Hypothalamus (tissue), 51 donors: ENCODE data around the gene LMAN2L.
A peak's percentile ranks its signal among the peaks of the same experiment; 100 is the strongest.
"Not testable (repeated sequence)": the region's sequence is repeated elsewhere in the genome, so short reads cannot be mapped to it uniquely, and the experiment has no call there.

ENCODE experiments used
- DNase-seq, 51 donors: peaks; one replicate each; lab custom pipeline; 2025; lab: John Stamatoyannopoulos, UW

The LMAN2L gene

DNA sequence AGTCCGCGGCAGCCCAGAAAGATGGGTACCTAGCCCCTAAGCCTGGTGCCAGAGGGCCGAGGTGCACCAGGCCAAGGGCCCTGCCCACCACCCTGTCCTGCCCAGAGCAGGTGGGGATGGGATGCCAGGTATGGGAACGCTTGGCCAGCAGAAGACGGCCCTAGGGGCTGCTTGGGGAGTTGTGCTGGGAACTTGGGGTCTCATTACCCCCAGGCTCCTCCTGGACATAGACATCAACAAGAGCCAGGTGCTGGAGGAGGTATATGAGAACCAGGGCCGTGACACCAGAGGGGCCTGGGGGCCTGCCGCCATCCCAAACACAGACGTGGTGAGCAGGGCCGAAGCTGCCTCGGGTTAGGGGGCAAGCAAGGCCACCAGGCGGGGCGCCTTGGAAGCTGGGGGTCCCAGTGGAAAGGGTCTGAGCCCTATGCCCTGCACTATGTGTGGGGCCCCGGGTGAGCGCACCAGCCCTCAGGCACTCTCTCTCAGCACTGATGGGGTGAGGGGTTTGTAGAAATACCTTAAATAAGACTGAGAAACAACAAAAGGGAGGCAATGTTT, 50.4 kb downstream of the LMAN2L start:
- no peak for DNase-seq

DNA sequence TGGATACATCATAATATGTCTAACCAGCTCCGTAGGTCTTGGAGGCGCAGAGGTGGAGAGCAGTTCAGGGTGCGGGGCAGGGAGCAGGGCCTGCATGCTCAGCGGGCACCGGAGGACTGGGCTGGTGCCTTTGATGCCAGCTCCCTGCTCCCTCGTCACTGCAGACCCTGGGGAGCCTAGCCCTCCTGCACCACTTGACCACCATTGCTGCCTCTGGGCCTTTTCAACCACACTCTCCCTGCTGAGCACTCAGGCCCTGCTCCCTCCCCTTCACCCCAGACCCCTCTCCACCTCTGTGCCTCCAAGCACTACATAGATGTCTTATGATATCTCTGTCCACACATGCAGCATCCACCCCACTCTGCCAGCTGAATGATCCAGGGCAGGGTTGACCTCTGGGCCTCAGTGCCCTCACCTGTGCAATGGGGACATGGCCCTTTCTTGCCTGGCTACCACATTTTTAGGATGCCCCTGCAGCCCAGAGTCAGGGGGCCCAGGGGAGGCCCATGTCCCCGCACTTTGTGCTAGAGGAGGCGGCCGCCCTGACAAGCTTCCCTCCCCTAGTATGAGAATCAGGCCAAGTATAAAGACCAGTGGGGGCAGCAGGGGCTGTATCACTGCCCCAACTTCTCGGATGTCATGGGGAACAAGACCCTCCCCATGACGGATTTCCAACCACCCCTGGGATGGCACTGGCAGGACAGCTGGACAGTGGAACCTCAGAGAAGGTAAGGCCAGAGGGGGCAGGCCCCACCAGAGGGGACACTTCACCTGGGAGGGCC, 51.0 kb downstream of the LMAN2L start:
- no peak for DNase-seq

DNA sequence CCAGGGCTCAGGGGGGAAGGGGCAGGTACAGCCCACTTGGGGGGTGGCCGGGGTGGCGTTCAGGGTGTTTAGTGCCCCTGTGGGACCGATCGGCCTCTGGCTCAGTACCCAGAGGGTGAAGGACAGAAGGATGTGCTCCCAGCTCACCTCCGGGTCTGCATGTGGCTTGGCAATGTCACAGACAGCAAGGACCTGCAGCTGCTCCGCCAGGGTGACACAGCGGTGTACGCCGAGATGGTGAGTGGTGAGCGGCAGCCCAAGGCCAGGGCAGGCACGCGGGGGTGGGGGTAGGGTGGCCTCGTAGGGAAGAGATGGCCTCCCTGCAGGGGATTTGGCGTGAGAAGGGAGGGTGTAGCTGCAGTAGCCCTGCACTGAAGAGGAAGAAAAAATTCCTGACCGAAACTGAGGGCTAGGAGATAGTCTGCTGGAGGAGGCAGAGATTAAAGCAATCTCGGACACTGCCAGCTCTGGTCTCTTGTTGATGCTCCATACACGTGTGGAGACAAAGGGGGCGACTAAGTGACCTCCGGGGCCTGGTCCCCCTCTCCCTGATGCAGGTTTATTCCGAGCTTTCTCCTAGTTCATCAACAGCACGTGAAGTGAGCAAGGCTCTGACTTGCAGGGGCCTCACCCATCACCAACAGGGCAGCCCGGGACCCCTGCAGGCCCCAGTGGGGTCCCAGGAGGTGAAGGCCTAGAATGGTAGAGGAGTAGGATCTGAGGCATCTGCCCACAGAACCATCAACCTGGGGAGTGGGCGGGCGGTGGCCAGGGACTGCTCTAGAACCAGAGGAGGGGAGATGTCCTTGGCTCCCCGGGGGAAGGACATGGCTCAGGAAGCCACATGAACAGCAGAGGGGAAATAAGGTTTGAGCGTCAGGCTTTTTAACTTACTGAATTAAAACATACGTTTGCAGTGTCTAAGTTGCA, 51.9 kb downstream of the LMAN2L start:
- no peak for DNase-seq

DNA sequence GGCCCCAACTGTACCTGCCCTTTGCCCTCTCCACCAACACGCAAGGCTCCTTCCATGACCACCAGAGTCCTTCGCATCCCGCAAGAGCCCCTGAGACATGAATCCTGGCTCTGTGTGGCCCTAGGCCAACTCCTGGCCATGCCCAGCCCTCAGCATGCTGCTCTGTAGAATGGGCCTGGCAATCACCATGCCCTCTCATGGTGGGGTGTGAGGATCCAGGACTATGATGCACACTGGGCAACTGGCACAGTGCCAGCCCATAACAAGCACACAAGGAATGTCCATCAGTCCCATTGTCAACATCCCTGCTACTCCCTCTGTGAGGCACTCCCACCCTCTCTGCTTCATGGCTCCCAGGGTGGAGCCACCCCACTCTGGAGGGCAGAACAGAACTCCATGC, 52.6 kb downstream of the LMAN2L start:
- no peak for DNase-seq

DNA sequence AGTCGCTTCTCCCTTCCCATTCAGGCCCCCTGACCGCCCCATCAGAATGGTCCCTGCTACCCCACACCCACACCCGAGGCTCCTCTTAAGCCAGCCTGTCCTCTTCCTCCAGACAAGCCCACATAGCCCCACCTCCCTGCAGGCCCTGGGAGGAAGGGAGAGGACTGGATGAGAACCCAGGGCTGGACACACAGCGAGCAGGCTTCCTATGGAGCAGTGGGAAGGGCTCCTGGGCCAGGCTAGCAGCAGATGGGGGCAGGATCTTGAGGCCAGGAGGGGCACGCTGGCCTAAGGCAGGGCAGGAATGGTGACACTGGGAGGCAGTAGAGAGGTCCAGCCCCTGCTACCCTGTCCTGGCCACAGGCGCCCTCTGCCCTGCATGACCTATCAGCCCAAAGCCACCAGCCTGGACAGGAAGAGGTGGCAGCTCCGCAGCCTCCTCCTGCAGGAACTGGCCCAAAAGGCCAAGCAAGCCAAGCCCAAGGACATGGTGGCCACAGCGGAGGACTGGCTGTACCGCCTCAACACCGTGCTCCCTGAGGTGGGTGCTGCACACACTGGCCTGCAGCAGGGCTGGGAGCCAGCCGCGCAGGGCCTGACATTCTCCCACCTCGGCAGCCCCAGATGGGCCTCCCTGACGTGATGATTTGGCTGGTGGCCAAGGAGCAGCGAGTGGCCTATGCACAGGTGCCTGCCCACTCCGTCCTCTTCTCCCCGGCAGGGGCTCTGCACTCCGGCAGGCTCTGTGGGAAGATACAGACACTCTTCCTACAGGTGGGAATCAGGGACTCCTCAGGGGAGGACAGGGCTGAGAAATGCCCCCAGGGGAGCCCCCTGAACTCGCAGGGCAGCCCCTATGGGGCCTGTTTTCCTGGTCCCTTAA, 54.0 kb downstream of the LMAN2L start:
- no peak for DNase-seq

DNA sequence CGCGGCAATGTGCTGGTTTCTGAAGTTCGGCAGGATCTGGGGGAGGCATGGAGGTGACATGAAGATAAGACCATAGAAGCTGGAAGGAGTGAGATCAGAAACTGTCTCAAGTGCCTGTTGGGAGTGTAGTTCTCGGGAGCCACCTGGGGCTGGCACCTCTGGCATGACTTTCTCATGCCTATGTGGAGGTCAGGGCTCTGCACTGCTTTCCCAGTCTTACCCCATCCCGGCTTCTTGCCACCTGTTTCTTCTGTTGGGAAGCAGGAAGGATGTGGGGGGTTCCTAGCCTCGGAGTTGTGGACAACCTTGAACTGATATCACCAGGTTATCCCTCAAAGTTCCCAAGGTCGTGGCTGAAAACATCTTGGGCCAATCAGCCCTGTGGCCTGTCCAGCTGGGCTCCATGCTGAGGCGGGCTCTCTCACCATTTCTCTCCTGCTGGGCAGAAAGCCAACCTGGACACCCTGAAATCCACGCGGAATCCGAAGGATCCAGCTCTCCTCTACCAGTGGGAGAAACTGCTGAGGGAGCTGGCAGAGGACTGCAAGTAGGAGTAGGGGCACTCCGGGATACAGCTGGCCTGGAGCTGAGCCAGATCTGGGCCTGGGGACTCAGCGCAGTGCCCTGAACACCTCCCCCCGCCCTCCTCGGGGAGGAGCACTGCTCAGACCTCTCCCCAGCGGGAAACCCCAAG, 54.8 kb downstream of the LMAN2L start:
- no peak for DNase-seq

DNA sequence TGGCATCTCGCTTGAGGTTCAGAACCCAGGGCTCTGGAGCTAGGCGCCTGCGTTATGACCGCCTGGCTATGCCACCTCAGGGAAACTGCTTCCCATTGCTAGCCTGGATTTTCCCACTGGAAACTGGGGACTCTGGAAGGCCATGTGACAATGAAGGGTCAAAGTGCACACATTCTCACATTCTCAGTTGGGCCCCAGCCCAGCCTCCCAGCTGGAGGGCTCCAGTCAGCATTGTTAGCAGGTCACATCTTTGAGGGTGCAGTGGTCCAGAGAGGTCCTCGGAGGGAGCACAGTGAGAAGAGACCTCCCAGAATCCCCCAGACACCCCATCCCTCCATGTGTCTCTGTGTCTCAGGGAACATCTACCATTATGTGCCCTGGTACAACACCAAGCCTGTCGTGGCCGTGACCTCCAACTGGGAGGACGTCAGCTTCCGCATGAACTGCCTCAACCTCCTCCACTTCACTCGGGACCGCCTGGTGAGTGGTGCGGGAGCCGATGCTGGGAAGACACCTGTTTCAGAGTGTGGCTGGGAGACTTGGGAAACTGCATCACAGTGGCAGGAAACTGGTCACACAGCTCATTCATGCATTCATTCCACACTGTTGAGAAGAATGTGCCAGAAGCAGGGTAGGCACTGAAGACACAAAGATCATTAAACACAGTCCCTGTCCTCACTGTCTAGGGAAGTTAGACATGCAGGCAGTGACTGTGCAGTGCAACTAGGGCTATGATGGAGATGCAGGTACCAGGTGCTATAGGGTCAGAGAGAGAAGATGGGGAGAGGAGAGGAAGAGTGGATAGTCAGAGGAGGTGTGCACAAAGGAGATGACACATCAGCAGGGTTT, 55.7 kb downstream of the LMAN2L start:
- no peak for DNase-seq

DNA sequence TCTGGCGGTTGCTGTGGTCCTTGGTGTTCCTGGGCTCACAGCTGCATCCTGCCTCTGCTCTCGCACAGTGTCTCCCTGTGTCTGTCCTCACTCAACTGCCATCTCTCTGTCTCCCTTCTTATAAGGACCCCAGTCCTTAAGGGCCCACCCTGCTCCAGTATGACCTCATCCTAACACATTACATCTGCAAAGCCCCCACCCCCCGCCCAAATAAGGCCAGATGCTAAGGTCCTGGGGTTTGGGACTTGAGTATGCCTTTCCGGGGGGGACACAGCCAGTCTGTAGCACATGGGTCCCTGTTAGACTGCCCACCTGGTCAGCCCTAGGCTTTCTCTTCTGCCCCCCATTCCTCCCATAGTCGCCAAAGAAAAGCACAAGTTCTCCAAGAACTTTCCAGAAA, 56.6 kb downstream of the LMAN2L start:
- DNase-seq = no peak

DNA sequence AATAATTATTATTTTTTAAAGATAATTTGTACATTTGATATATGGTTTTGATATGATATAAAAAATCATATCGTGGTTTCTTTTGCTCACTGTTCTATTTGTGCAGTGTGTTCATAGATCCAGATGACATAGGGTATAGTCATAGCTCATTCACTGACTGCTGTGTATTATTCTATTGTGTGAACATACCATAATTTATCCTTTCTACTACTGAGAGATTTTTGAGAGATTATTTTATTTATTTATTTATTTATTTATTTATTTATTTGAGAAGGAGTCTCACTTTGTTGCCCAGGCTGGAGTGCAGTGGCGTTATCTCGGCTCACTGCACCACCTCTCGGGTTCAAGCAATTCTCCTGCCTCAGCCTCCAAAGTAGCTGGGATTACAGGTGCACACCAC, 58.3 kb downstream of the LMAN2L start:
- no peak for DNase-seq

DNA sequence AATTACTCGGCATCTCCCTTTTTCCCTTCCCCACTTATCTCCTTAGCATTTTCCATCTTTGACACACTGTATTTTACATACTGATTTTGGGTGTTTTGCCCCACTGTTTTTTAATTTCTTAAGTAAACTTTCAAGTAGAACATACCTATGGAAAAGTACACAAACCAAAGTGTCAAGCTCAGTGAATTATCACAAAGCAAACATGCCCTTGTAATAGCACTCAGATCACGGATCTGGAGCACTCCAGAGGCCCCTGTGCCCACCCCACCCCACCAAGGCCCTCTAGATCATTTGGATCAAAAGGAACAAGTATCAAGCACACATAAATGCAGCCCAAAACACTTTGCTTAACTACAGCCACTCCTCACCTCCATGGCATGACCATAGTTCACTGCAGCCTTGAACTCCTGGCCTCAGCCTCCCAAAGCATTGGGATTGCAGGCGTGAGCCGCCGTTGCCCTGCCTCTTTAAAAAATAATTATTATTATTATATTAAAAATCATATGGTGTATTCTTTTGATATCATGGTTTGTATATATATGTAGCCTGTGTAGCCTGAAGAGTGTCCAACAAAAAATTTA, 59.2 kb downstream of the LMAN2L start:
- no peak for DNase-seq

DNA sequence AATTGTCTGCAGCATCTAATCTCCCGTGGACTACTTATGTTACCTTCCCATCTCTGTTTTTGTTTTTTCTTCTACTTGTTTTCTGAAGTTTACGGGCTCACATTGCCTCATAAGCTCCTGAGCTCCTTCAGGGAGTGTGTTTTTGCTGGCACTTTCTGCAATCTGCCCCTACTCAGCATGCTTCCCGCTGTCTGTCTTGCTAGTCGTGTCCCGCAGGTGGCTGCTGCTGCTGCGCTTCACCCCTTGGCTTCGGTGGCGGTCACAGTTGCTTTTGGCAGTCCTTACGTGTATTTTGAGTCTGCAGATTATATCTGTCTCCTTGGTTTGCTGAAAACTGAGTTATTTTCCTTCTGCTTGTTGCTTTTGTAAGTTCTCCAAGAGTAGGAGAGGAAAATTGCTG, 60.0 kb downstream of the LMAN2L start:
- peak in 1 of 51 donors; percentile 5 for DNase-seq

DNA sequence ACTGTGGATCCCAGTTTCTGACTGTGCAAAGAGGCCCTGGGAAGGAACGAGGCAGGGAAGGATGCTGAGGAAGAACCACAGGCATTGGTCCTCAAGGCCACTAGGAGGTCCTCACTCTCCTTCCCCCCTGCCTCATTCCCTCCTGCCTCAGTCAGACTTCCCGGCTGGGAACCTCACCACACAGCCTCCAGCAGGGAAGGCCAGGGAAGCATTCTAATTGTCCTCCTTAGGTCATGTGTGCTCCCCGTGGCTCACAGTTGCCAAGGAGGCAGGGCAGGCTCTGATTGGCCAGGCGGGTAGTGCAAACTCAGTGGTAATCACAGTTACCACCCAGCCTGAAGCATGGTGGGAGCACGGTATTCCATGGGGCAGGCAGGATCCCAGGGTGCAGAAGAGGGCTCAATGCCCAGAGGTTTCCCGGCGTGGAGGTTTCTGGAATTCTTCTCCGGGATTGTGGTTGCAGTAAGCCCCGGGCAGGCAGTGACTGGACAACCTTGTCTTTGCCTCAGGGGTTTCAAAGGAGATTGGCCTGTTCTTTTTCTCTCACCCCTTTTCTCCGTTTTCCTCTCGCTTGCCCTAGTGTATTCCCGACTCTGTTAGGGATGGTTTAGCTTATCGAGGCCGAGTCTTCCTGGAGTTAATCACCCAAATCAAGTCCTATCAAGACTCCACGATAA, 70.2 kb downstream of the LMAN2L start:
- DNase-seq = no peak

DNA sequence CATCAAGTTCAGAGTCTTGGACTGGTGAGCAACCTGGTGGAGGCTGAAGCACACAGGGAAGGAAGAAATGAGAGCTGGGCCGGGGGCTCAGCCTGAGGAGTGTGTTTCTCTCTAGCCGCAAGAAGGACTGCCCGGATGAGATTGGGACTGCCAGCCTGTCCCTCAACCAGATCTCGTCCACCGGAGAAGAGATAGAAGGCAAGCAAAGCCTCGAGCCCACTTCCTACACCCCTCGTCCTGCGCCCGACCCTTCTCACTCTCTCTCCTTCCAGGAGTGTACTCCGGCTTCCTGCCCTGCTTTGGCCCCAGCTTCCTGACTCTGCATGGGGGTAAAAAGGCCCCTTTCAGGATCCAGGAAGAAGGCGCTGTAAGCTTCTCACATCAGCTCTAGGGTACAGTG, 71.1 kb downstream of the LMAN2L start:
- no peak for DNase-seq

DNA sequence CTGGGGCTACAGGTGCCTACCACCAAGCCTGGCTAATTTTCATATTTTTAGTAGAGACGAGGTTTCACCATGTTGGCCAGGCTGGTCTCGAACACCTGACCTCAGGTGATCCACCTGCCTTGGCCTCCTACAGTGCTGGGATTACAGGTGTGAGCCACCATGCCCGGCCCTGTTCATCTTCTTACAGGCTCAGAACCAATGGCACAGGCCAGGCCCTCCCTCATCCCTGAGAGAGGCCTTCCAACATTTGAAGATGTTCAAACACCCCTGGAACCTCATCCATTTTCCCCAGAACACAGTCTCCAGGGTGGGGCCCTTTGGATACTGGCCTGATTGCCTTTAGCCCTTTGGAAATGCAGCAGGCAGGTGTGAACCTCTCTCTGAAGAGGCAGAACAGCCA, 74.1 kb downstream of the LMAN2L start:
- not testable (repeated sequence) for DNase-seq

DNA sequence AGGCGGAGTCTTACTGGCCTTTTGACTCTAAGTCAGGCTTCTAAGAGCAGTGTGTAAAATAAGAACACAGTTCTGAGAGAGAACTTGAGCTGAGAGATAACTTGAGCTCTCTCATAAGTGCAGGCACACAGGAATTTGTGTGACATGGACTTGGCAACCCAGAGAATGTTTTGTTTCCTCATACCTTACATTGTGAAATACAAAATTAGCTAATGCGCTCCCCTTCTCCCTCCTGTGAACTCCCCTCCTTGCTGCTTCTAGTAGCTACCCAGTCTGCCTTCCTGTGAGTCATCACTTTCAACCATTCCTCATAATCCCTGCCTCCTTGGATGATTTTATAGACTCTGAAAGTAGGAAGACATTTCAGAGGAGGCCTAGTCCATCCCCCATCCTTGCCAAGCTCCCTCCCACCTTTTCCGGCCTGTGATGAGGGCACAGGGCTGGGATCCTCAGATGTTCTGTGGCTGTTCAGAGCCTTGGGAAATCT, 74.7 kb downstream of the LMAN2L start:
- peak in 2 of 51 donors; percentile 2 to 16 for DNase-seq

DNA sequence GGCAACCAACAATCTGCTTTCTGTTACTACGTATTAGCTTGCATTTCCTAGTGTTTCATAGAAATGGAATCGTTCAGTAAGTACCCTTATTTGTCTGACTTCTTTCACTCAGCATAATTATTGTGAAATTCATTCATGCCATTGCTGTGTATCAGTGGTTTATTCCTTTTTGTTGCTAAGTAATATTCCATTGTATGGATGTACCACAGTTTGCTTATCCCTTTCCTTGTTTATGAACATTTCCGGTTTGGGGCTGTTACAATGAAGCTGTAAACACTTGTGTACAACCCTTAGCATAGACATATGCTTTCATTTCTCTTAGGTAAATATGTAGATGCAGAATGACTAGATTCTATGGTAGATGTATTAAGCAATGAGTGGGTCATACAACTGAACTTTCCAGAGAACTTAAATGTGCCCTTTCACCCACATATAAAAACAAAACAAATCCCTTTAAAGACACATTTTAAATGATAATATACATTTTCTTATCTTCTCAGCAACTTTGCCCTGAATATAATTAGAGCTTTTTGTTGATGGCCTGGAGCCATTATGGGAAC, 75.4 kb downstream of the LMAN2L start:
- DNase-seq = no peak

DNA sequence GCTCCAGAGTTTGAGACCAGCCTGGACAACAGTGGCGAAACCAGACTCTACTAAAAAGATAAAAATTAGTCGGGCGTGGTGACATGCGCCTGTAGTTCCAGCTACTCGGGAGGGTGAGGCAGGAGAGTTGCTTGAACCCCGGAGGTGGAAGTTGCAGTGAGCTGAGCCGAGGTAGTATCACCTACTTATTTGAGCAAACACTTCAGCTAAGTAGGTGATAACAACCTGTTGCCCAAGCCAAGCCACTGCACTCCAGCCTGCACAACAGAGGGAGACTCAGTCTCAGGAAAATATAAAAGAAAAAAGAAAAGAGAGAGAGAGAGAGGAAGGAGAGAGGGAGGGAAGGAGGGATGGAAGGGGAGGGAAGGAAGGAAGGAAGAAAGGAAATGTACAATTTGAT, 76.0 kb downstream of the LMAN2L start:
- no peak for DNase-seq

DNA sequence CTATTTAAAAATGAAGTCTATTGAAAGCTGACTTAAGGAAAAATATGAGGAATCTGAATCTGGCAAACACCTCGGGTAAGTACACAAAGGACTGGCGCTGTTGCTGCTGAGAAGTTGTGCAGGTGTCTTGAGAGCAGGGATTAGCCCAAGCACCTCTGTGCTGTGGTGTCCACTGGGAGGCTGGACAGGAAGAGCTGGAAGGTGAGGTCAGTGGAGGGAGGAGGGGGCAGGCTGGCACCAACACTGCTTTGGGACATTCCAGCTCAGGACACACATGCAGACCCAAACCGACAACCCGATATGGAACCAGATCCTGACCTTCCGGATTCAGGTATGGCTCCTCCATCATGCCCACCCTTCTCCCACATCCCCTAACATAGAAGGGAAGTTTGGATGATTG, 76.7 kb downstream of the LMAN2L start:
- no peak for DNase-seq
